PC-3 (cell line): ENCODE measurements around the gene IGDCC3. TPM values are rescaled to one million over a fixed set of nuclear protein-coding genes. Genes with fewer than 3 reads are reported as not detected.
"Not testable (repeated sequence)": the region's sequence is repeated elsewhere in the genome, so short reads cannot be mapped to it uniquely, and the experiment has no call there.

Source experiments
- ATAC-seq: fragments of 200-7000 bp; cut with Tn5 transposase; 2 replicates; pipeline ENCODE4 v1.9.1; 2020; ENCODE audit warnings: mild to moderate bottlenecking, moderate library complexity
- BruUV-seq: library from RNA; stranded (reverse); fragments of 400-500 nt; replicated peaks from 2 replicates; lab custom pipeline; 2021; lab: Mats Ljungman, UMichigan
- CTCF ChIA-PET: fragments of 300-600 bp; sonication (Branson Sonifier 250); formaldehyde crosslinking; loops from one replicate; lab custom pipeline; 2022; ENCODE audit warnings: antibody characterized with exemption; lab: Charles Lee
- POLR2A ChIA-PET: fragments of 300-600 bp; sonication (Branson Sonifier 250); formaldehyde crosslinking; loops from one replicate; lab custom pipeline; 2022; ENCODE audit warnings: antibody characterized with exemption; ENCODE audit not compliant: unreplicated experiment; lab: Charles Lee
- DNase-seq: peaks from one replicate; pipeline ENCODE4 v3.0.0-alpha.2; 2015
- H2AFZ ChIP-seq: fragments of 300-600 bp; sonication (generic); 2 replicates; pipeline ENCODE4 v1.6.0; 2016; ENCODE audit warnings: antibody characterized with exemption, low read length
- H3F3A ChIP-seq: fragments of 300-600 bp; sonication (generic); one replicate; pipeline ENCODE4 v1.6.0; 2017; ENCODE audit warnings: antibody characterized with exemption, low read length, control low read depth, mild to moderate bottlenecking; ENCODE audit not compliant: unreplicated experiment
- H3K27ac ChIP-seq: fragments of 300-600 bp; sonication (generic); 2 replicates; pipeline ENCODE4 v1.5.1; 2016; ENCODE audit warnings: mild to moderate bottlenecking, low read length
- H3K27me3 ChIP-seq: fragments of 300-600 bp; sonication (generic); 2 replicates; pipeline ENCODE4 v1.6.1; 2016; ENCODE audit warnings: low read length, mixed read lengths
- H3K36me3 ChIP-seq: fragments of 300-600 bp; sonication (generic); 2 replicates; pipeline ENCODE4 v1.6.1; 2016; ENCODE audit warnings: low read depth, mixed run types, low read length, mixed read lengths
- H3K4me1 ChIP-seq: fragments of 300-600 bp; sonication (generic); 2 replicates; pipeline ENCODE4 v1.5.1; 2016; ENCODE audit warnings: low read length; ENCODE audit not compliant: insufficient read depth
- H3K4me2 ChIP-seq: fragments of 300-600 bp; sonication (generic); 2 replicates; pipeline ENCODE4 v1.6.0; 2016; ENCODE audit warnings: low read length
- H3K4me3 ChIP-seq: fragments of 300-600 bp; sonication (generic); 2 replicates; pipeline ENCODE4 v1.5.1; 2016; ENCODE audit warnings: mild to moderate bottlenecking, low read length, mixed read lengths
- H3K79me2 ChIP-seq: fragments of 300-600 bp; sonication (generic); 2 replicates; pipeline ENCODE4 v1.6.1; 2017; ENCODE audit warnings: low read length, mixed read lengths
- H3K9ac ChIP-seq: fragments of 300-600 bp; sonication (generic); 2 replicates; pipeline ENCODE4 v1.6.0; 2016; ENCODE audit warnings: mild to moderate bottlenecking, low read length
- H3K9me2 ChIP-seq: fragments of 300-600 bp; sonication (generic); replicated peaks from 2 replicates; pipeline ENCODE4 v1.6.1; 2016; ENCODE audit warnings: mixed run types, low read length, mixed read lengths
- H3K9me3 ChIP-seq: fragments of 300-600 bp; sonication (generic); 2 replicates; pipeline ENCODE4 v1.6.1; 2016; ENCODE audit warnings: low read length, mixed read lengths
- H4K20me1 ChIP-seq: fragments of 300-600 bp; sonication (generic); 2 replicates; pipeline ENCODE4 v1.6.1; 2016; ENCODE audit warnings: low read length, mixed read lengths
- CTCF ChIP-seq: fragments of 300-600 bp; sonication (generic); conservative IDR thresholded peaks from 2 replicates; pipeline ENCODE4 v1.5.1; 2017; ENCODE audit warnings: antibody characterized with exemption, low read depth, mild to moderate bottlenecking, low read length
- EZH2 ChIP-seq: fragments of 300-600 bp; sonication (generic); IDR thresholded peaks from one replicate; pipeline ENCODE4 v1.6.1; 2017; ENCODE audit warnings: antibody characterized with exemption, mild to moderate bottlenecking, low read length; ENCODE audit not compliant: unreplicated experiment
- EZH2phosphoT487 ChIP-seq: fragments of 300-600 bp; sonication (generic); IDR thresholded peaks from 2 replicates; pipeline ENCODE4 v1.6.1; 2018; ENCODE audit warnings: mild to moderate bottlenecking, antibody characterized with exemption, low read length, borderline replicate concordance
- intact Hi-C: fragments of 100-400 bp; cut with micrococcal nuclease; formaldehyde crosslinking; loops from 2 replicates; pipeline ENCODE4 v1.9.0; 2023
- total RNA-seq: library from RNA; depleted of rRNA; stranded (reverse); fragments of >200 nt; gene quantifications from 2 replicates; pipeline ENCODE4 v1.2.3, GENCODE V29; 2014

IGDCC3 gene
- total RNA-seq, 1 experiment from 2014 or later: not detected

GRCh38 chr15:65399001-65399706 lies 21.4 kb upstream of the IGDCC3 start:
- no TSS peak for BruUV-seq
- H3K4me2 ChIP-seq: no peak overlapping the region
- no peak overlapping the region for H3K4me3 ChIP-seq
- ATAC-seq: no peak
- ChIA-PET CTCF (interaction anchor here (0.6 kb wide), 1 partner anchor 197 kb away, joined by 7 read pairs; no protein-coding TSS in a partner anchor), POLR2A (no interaction called here)
- no peaks in the 10 kb centered on the region for H4K20me1 ChIP-seq
- H3K9ac ChIP-seq: no peak overlapping the region
- no peak overlapping the region for H3K27ac ChIP-seq
- no peaks in the 10 kb centered on the region for H3K79me2 ChIP-seq
- TF ChIP-seq EZH2 (no peak), CTCF (no peak)
- DNase-seq: no peak
- H3K9me2 ChIP-seq: no peaks in the 10 kb centered on the region
- no peaks in the 10 kb centered on the region for H3K9me3 ChIP-seq
- H3F3A ChIP-seq: no peaks in the 10 kb centered on the region
- no peak overlapping the region for H2AFZ ChIP-seq
- no peaks in the 10 kb centered on the region for H3K36me3 ChIP-seq
- H3K4me1 ChIP-seq: no peaks in the 10 kb centered on the region
- intact Hi-C loops: no loop called here
- H3K27me3 ChIP-seq: no peaks in the 10 kb centered on the region

- H3K27me3 ChIP-seq, H4K20me1 ChIP-seq, intact Hi-C loops, H2AFZ ChIP-seq, CTCF ChIA-PET, H3K4me2 ChIP-seq, H3K36me3 ChIP-seq, POLR2A ChIA-PET, H3K27ac ChIP-seq, H3F3A ChIP-seq, ATAC-seq, BruUV-seq, H3K9ac ChIP-seq, H3K9me3 ChIP-seq, H3K79me2 ChIP-seq, H3K4me1 ChIP-seq, DNase-seq, H3K9me2 ChIP-seq, H3K4me3 ChIP-seq: not testable (repeated sequence)
Observed at GRCh38 chr15:65398486-65398885, 20.7 kb upstream of the IGDCC3 start.

- no peaks in the 10 kb centered on the region for H3K79me2 ChIP-seq
- H3K9me3 ChIP-seq: no peaks in the 10 kb centered on the region
- H4K20me1 ChIP-seq: no peaks in the 10 kb centered on the region
- DNase-seq: no peak
- ChIA-PET POLR2A (no interaction called here), CTCF (no interaction called here)
- H3K9me2 ChIP-seq: no peaks in the 10 kb centered on the region
- H3F3A ChIP-seq: no peaks in the 10 kb centered on the region
- H3K9ac ChIP-seq: no peak overlapping the region
- no peaks in the 10 kb centered on the region for H3K4me1 ChIP-seq
- ATAC-seq: no peak
- BruUV-seq: no TSS peak
- H2AFZ ChIP-seq: no peak overlapping the region
- H3K4me2 ChIP-seq: no peak overlapping the region
- H3K27ac ChIP-seq: no peak overlapping the region
- intact Hi-C loops: no loop called here
- no peak overlapping the region for H3K4me3 ChIP-seq
- TF ChIP-seq CTCF (no peak), EZH2 (no peak), EZH2phosphoT487 (no peak)
- no peaks in the 10 kb centered on the region for H3K27me3 ChIP-seq
- no peaks in the 10 kb centered on the region for H3K36me3 ChIP-seq
Observed at GRCh38 chr15:65396965-65397317, 19.1 kb upstream of the IGDCC3 start.
